GM12875 (cell line): ENCODE results near the gene ACTA1.

Experiments used
- H3K4me3 ChIP-seq: one replicate; pipeline ENCODE4 v1.5.1; 2011; ENCODE audit warnings: low read depth, low read length, control low read depth
- CTCF ChIP-seq: IDR thresholded peaks from 2 replicates; pipeline ENCODE4 v1.5.1; 2011; ENCODE audit warnings: low read depth, mild to moderate bottlenecking, control low read depth, inconsistent platforms, low read length, moderate library complexity, borderline replicate concordance; ENCODE audit not compliant: insufficient read depth

ACTA1 gene

GRCh38 chr1:229471175-229471574, 37.3 kb upstream of the ACTA1 start:
- no peak overlapping the region for H3K4me3 ChIP-seq
- TF ChIP-seq CTCF, result no peak

- H3K4me3 ChIP-seq, result no peak overlapping the region
- no peak for TF ChIP-seq CTCF
These were observed 36.6 kb upstream of the ACTA1 start for GRCh38 chr1:229470406-229471043.

GRCh38 chr1:229466887-229467286, 33.0 kb upstream of the ACTA1 start:
- TF ChIP-seq CTCF, result no peak
- no peak overlapping the region for H3K4me3 ChIP-seq

GRCh38 chr1:229464672-229465071, 30.8 kb upstream of the ACTA1 start:
- no peak for TF ChIP-seq CTCF
- H3K4me3 ChIP-seq, result no peak overlapping the region

- no peak for TF ChIP-seq CTCF
- no peak overlapping the region for H3K4me3 ChIP-seq
These were observed 27.3 kb upstream of the ACTA1 start for GRCh38 chr1:229461032-229461668.

GRCh38 chr1:229459815-229460214, 25.9 kb upstream of the ACTA1 start:
- no peak for TF ChIP-seq CTCF
- no peak overlapping the region for H3K4me3 ChIP-seq

- no peak for TF ChIP-seq CTCF
- no peak overlapping the region for H3K4me3 ChIP-seq
These were observed 23.5 kb upstream of the ACTA1 start for GRCh38 chr1:229457436-229457835.
